ENCODE data around the gene KCTD14.

Gene KCTD14

DNA sequence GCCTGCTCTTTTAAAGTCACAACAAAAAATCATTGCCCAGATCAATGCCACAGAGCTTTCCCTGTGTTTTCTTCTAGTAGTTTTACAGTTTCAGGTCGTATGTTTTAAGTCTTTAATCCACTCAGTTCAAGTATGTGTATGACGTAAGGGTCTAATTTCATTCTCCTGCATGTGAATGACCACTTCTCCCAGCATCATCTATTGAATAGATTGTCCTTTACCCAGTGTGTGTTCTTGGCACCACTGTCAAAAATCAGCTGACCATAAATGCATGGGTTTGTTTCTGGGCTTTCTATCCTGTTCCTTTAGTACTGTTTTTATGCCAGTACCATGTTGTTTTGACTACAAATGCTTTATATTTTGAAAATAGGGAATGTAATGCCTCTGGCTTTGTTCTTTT is 56.7 kb downstream of the KCTD14 start:
- no peak overlapping the region for H3K23ac ChIP-seq (ENCODE audit: low read length in 2 of 2)
- no peak overlapping the region for H3K18ac ChIP-seq (ENCODE audit: low read depth in 1 of 2, low read length in 2 of 2)
- no peak overlapping the region for H2BK15ac ChIP-seq (ENCODE audit: low read depth, poor library complexity, severe bottlenecking)
- H3K27me3 ChIP-seq (ENCODE audit: control insufficient read depth in 1 of 2, insufficient read depth in 1 of 2, low read length in 2 of 2): no peaks in the 10 kb centered on the region
- H3K36me3 ChIP-seq (ENCODE audit: control insufficient read depth in 1 of 2, insufficient read depth in 2 of 2, low read depth in 1 of 2, low read length in 2 of 2): peaks cover 6 to 26% of the 10 kb centered on the region in 2 experiments
- H4K8ac ChIP-seq (ENCODE audit: low read length): no peak overlapping the region
- H3K9me3 ChIP-seq (ENCODE audit: control insufficient read depth, low read length): no peaks in the 10 kb centered on the region
- H2AK5ac ChIP-seq (ENCODE audit: low read length, severe bottlenecking): no peak overlapping the region
- H2BK12ac ChIP-seq (ENCODE audit: low read length in 2 of 2): no peak overlapping the region
- DNase-seq: no peak
- no peak overlapping the region for H3K4me2 ChIP-seq (ENCODE audit: low read length, poor library complexity, severe bottlenecking)
- no peak overlapping the region for H3K4me3 ChIP-seq (ENCODE audit: insufficient read depth in 1 of 2, low read depth in 1 of 2, low read length in 2 of 2)
- H3K4ac ChIP-seq (ENCODE audit: low read depth in 1 of 2, low read length in 2 of 2): no peak overlapping the region
- H3K27ac ChIP-seq (ENCODE audit: low read length, poor library complexity, severe bottlenecking): no peak overlapping the region
- no peaks in the 10 kb centered on the region for H3K4me1 ChIP-seq (ENCODE audit: control insufficient read depth, insufficient read depth, low read depth, low read length)
- no peak overlapping the region for H2BK120ac ChIP-seq (ENCODE audit: low read depth, low read length)
- WGBS: 100% methylated on average over 2 of the region's 2 CpGs
- H3K79me1 ChIP-seq (replicated peaks; ENCODE audit: low read length, poor library complexity, severe bottlenecking): no peaks in the 10 kb centered on the region
- H3K9ac ChIP-seq (ENCODE audit: low read length): no peak overlapping the region
- H2AFZ ChIP-seq (ENCODE audit: low read depth, low read length): no peak overlapping the region
- H4K91ac ChIP-seq (ENCODE audit: low read length): no peak overlapping the region
- no peak overlapping the region for H3K14ac ChIP-seq (ENCODE audit: low read length in 2 of 2)
- no peak overlapping the region for H2BK5ac ChIP-seq (ENCODE audit: low read depth, low read length, poor library complexity, severe bottlenecking)
